NCI-H2196 (cell line): ENCODE measurements around the gene SHLD2.
"Not testable (repeated sequence)": the region's sequence is repeated elsewhere in the genome, so short reads cannot be mapped to it uniquely, and the experiment has no call there.

Source experiments
- DNase-seq: peaks from one replicate; lab custom pipeline; 2025; ENCODE audit not compliant: unreplicated experiment; lab: John Stamatoyannopoulos, UW

SHLD2 gene

GRCh38 chr10:87142230-87143108, 47.5 kb downstream of the SHLD2 start:
- not testable (repeated sequence) for DNase-seq

GRCh38 chr10:87143109-87143418, 48.1 kb downstream of the SHLD2 start:
- DNase-seq, result not testable (repeated sequence)

- DNase-seq, result not testable (repeated sequence)
Observed at GRCh38 chr10:87145598-87145997, 50.6 kb downstream of the SHLD2 start.

GRCh38 chr10:87149020-87149609, 54.1 kb downstream of the SHLD2 start:
- not testable (repeated sequence) for DNase-seq

GRCh38 chr10:87151516-87151915, 56.5 kb downstream of the SHLD2 start:
- DNase-seq, result not testable (repeated sequence)

GRCh38 chr10:87156841-87157240, 61.8 kb downstream of the SHLD2 start:
- DNase-seq, result not testable (repeated sequence)

GRCh38 chr10:87157821-87158220, 62.8 kb downstream of the SHLD2 start:
- DNase-seq, result not testable (repeated sequence)

- DNase-seq, result not testable (repeated sequence)
Observed at GRCh38 chr10:87162703-87163293, 67.8 kb downstream of the SHLD2 start.

- not testable (repeated sequence) for DNase-seq
Observed at GRCh38 chr10:87163414-87163813, 68.4 kb downstream of the SHLD2 start.

GRCh38 chr10:87169857-87170256, 74.9 kb downstream of the SHLD2 start:
- not testable (repeated sequence) for DNase-seq

- DNase-seq, result not testable (repeated sequence)
Observed at GRCh38 chr10:87170705-87171104, 75.7 kb downstream of the SHLD2 start.

- not testable (repeated sequence) for DNase-seq
Observed at GRCh38 chr10:87171670-87172069, 76.7 kb downstream of the SHLD2 start.

GRCh38 chr10:87172178-87172577, 77.2 kb downstream of the SHLD2 start:
- not testable (repeated sequence) for DNase-seq

- DNase-seq, result not testable (repeated sequence)
Observed at GRCh38 chr10:87177587-87177986, 82.6 kb downstream of the SHLD2 start.

GRCh38 chr10:87184421-87184820, 89.4 kb downstream of the SHLD2 start:
- DNase-seq, result not testable (repeated sequence)

- DNase-seq, result not testable (repeated sequence)
Observed at GRCh38 chr10:87186016-87186415, 91.0 kb downstream of the SHLD2 start.

GRCh38 chr10:87187573-87187972, 92.6 kb downstream of the SHLD2 start:
- DNase-seq, result not testable (repeated sequence)

- not testable (repeated sequence) for DNase-seq
Observed at GRCh38 chr10:87191841-87192240, 96.8 kb downstream of the SHLD2 start.

- not testable (repeated sequence) for DNase-seq
Observed at GRCh38 chr10:87200924-87201323, 105.9 kb downstream of the SHLD2 start.

GRCh38 chr10:87204801-87205200, 109.8 kb downstream of the SHLD2 start:
- not testable (repeated sequence) for DNase-seq

- not testable (repeated sequence) for DNase-seq
Observed at GRCh38 chr10:87206922-87207321, 111.9 kb downstream of the SHLD2 start.

GRCh38 chr10:87210309-87210708, 115.3 kb downstream of the SHLD2 start:
- not testable (repeated sequence) for DNase-seq
